HG02973 (cell line): ENCODE data around the gene SGSH.
"Not testable (repeated sequence)": the region's sequence is repeated elsewhere in the genome, so short reads cannot be mapped to it uniquely, and the experiment has no call there.

Experiments
- ATAC-seq: cut with Tn5 transposase; IDR thresholded peaks from one replicate; pipeline ENCODE4 v1.9.1; 2021; ENCODE audit warnings: moderate library complexity; ENCODE audit not compliant: unreplicated experiment

Gene SGSH

DNA sequence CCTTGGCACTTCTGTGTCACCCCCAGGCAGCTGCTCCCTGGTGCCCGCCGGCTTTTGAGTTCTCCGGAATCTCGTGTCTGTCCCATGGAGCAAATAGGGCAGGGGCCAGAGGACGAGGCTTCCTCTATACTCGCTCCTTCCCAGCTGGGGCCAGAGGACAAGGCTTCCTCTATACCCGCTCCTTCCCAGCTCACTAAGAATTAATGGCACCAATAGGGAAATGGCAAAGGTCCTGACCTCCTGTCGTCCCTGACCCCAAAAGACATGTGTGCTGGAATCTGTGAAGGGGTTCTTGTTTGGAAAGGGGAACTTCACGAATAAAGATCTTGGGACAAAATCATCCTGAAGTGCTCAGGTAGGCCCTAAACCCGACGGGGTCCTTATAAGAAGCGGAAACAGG lies 7.6 kb downstream of the SGSH start:
- no peak for ATAC-seq

DNA sequence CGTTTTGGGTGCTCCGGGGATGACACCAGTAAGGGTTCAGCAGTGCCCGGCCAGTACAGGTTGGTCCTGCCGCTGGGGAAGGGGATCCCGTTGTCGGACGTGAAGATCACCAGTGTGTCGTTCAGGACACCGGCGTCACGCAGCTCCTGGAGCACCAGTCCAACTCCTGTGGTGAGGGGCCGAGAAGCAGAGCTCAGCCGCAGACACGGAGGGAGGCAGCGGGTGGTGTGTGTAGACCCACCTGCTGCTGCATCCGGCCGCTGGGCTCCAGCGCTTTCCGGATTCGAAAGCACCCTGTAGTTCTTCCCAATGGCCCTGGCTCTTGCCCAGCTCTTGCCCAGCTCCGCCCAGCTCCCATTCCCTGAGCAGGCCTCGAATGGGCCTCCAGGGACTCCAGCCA lies 8.0 kb downstream of the SGSH start:
- ATAC-seq: no peak

DNA sequence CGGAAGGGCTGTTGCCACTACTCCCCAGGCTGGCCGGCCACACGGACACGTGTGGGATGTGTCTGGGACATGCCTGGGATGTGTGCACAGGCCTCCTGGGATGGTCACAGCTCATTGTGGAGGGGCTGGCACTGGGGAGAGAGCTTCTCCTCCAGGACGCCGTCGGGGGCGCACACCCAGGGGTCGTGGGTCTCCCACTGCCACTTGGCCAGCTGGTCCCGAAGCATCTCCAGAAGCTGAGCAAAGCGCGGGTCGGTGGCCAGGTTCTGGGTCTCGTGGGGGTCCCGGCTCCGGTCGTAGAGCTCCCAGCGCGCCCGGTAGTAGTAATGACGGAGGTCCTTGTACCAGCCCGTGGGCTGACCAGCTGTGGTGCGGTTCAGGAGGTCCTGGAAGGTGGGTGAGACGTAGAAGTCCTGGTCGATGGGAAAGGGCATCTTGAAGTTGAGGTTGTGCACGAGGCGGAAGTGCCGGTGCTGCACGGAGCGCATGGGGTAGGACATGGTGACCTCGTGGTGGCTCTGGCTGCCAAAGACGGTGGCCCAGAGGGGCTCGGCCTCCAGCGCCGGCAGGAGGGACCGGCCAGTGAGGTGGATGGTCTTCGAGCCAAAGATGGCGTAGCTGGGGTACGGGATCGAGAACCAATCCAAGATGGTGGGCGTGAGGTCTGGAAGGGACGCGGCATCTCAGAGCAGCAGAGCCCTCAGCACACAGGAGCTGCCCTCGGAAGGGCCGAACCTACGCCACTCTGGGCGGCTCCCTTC lies 9.6 kb downstream of the SGSH start:
- no peak for ATAC-seq

- ATAC-seq: no peak
Observed at GRCh38 chr17:80209765-80210164, 10.4 kb downstream of the SGSH start.

- no peak for ATAC-seq
Observed at GRCh38 chr17:80208050-80208449, 12.1 kb downstream of the SGSH start.

- ATAC-seq: no peak
Observed at GRCh38 chr17:80205811-80206210, 14.3 kb downstream of the SGSH start.

DNA sequence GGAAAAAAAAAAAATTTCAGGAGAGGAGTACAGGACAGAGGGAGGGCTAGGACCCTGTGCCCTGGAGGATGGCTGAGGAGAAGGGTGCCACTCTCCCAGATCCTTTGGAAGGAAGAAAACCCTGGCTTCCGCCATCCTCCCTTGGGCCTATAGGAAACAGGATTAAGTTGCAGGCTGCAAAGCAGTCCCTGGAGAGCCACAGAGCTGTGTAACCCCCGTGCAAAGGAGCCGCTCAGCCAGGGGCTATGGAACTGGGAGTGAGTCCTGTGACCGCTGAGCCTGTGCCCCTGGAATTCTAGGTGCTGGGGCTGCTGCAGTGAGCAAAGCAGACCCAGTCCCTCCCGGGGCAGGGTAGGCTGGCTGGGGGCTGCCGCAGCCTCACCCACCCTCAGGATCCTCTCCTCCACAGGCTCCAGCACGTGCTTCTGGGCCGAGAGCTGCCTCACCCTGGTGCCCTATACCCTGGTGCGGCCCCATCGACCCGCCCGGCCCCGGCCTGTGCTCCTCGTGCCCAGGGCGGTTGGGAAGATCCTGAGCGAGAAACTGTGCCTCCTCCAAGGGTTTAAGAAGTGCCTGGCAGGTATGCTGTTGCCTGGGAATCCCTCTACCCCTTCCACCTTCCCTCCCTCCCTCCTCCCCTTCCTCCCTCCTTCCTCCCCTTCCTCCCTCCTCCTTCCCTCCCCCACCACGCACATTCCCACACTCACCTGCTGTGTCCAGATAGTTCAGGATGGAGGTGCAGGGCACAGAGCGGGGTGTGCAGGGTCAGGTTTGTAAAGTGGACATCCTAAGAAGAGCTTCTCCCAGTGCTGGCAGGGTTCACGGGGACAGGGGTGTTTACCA lies 15.3 kb downstream of the SGSH start:
- ATAC-seq: no peak

DNA sequence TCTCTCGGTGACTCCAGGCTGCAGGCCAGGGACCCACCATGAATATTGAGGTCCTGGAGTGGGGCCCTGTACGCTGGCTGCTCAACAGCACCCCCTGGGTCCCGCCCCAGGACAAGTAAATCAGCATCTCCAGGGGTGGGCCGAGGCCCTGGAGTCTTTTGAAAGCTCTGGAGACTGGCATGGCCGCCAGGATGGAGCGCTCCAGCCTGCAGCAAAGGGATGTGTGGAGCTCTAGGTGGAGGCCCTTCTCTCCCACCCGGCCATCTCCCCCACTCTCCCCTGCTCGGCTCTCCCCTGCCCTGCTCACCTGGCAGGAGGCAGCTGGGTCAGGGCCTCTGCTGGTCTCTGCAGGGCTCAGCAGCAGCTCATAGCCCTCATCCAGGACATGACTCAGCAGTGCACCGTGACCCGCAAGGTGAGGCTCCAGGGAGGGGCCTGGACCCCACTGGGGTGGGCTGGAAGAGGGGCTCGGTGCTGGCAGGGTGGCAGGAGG lies 16.6 kb downstream of the SGSH start:
- ATAC-seq: no peak

DNA sequence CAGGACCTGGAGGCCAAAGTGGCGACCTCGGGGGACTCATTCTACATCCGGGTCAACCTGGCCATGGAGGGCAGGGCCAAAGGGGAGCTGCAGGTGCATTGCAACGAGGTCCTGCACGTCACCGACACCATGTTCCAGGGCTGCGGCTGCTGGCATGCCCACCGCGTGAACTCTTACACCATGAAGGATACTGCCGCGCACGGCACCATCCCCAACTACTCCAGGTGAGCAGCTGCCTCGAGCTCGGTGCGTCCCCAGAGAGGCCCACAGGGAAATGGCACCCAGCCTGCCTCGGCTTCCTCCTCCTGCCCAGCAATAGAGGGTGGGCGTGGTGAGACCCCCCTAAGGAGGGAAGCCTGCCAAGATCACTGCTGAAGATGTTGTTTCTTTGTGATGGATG lies 17.9 kb downstream of the SGSH start:
- no peak for ATAC-seq

- no peak for ATAC-seq
Observed at GRCh38 chr17:80201446-80201845, 18.7 kb downstream of the SGSH start.

DNA sequence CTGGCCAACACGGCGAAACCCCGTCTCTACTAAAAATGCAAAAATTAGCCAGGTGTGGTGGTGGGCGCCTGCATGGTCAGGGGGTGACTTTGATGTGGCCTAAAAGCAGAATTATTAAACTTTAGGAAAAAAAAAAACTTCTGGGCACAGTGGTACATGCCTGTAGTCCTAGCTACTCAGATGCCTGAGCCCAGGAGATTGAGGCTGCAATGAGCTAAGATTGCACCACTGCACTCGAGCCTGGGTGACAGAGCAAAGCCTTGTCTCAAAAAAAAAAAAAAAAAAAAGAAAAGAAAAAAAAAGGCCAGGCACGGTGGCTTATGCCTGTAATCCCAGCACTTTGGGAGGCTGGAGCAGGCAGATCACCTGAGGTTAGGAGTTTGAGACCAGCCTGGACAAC lies 20.8 kb downstream of the SGSH start:
- not testable (repeated sequence) for ATAC-seq

- ATAC-seq: no peak
Observed at GRCh38 chr17:80198144-80198661, 21.9 kb downstream of the SGSH start.

- ATAC-seq: no peak
Observed at GRCh38 chr17:80196652-80197051, 23.5 kb downstream of the SGSH start.

GRCh38 chr17:80195671-80196529 lies 24.2 kb downstream of the SGSH start:
- ATAC-seq: no peak

DNA sequence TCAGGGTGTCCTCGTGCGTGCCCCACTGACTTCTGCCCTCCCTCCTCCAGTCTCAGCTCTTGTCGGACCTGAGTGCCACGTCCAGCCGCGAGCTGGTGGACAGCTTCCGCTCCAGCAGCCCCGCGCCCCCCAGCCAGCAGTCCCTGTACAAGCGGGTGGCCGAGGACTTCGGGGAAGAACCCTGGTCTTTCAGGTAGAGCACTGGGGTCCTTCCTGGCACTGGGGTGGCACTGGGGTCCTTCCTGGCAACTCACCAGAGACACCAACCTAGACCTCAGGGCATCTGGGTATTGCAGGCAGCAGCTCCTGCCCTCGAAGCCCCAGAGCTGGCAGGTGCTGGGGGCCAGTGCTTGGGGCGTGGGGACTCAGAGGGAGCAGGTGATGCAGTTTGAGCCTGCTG lies 25.0 kb downstream of the SGSH start:
- no peak for ATAC-seq

DNA sequence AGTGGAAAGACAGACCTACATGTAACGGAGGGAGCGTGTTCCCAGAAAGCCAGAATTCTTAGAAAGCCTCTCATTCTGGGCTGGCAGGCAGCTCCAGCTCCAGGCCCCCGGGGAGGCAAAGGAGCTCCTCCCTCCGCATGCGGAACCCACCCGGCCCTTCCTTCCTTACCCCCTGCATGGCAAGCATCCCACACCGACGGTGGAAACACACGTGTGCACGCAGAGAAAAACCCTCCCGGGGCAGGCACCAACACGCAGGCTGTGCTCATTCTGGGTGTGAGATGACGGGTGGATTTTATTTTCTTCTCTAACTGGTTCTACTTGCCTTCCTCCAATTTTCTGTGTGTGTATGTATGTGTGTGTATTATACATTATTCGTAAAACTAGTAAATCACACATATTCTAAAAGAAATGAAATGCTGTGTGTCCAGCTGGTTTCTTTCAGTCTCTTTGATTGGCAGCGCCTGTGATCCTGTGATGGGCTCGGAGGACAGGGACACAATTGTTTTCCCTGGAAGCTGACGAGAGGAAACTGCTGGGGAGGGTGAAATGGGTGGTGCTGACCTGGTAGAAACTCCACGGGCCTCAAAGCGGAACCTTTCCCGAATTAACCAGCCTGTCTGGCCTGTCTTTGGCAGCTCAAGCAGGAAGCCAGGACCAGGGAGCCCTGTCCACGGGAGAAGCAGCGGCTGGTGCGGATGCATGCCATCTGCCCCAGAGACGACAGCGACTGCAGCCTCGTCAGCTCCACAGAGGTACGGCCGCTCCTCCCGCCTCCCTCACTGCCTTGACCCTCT lies 28.1 kb downstream of the SGSH start:
- no peak for ATAC-seq

DNA sequence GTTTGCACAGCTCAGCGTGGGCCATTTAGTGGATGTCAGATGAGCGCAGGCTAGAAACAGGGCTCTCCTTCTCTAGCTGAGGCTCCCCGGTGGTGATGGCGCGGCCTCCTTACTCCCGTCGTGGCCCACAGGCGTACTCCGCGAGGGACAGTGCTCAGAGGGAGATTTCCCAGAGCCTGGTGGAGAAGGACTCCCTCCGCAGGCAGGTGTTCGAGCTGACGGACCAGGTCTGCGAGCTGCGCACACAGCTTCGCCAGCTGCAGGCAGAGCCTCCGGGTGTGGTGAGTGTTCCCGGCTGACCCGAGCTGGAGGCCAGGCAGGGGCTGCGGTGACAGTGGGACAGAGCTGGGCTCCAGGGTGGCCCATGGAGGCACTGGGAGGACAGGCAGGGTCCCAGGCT lies 28.9 kb downstream of the SGSH start:
- ATAC-seq: no peak

DNA sequence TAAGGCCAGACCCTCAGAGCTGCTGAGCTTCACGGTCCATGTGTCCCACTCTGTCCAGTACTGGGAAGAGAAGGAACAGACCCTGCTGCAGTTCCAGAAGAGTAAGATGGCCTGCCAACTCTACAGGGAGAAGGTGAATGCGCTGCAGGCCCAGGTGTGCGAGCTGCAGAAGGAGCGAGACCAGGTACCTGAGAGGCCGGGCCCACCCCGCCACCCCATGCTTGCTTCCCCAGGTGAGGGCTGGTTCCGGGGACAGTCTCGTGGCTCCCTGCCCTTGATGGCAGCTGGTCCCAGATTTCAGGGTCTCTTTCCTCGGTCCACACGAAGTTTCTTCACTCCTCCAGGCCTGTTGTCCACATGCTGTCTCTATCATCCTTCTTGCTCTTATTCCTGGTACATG lies 29.4 kb downstream of the SGSH start:
- ATAC-seq: no peak

DNA sequence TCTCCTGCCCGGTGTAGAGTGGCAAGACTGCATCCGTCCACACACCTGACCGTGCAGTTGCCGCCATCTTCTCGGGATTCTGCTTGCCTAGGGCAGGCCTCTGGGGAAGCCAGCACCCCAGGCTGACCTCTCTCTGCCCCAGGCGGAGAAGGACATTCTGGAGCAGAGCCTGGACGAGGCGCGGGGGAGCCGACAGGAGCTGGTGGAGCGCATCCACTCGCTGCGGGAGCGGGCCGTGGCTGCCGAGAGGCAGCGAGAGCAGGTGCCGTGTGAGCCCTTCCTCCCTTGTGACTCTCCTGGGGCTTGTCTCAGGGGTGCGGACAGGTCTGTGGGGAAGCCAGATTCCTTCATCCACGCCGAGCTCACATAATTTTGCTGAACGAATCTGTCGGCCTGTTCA lies 30.5 kb downstream of the SGSH start:
- no peak for ATAC-seq

DNA sequence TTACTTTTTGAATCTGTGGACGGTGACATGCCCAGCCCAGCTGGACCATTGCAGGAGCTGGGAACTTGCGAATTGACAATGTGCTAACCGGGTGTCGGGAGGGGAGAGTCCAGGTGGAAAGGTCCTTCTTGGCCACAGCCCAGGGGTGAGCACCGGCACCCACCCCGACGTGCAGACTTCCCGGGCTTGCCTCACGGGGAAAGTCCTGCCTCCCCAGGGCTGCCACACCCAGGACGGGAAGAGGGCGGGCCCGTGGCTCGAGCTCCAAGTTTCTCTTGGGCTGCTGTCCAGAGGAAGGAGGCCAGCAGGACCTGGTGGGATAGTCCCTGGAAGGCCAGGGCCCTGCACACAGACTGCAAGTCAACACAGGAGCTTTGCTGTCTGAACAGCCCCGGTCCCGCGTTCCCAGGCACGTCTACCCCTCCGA lies 32.6 kb downstream of the SGSH start:
- ATAC-seq: no peak
